Cardiac fibroblast (primary cell): Measurements from ENCODE around the gene LRP1B.

ENCODE experiments used
- DNase-seq, 2 donors: peaks; one replicate each; pipeline versions ENCODE4 v3.0.0 to v3.0.0-alpha.2; 2010; ENCODE audit warnings: low read depth in 2 of 2
- H3K4me3 ChIP-seq, 2 donors: replicated peaks in 1 of 2; 1 replicate in 1 of 2; 2 replicates in 1 of 2; pipeline ENCODE4 v1.5.1; 2011; ENCODE audit warnings: low read depth in 2 of 2, low read length in 2 of 2, mild to moderate bottlenecking in 2 of 2, moderate library complexity in 1 of 2
- CTCF ChIP-seq: IDR thresholded peaks from one replicate; pipeline ENCODE4 v1.5.1; 2011; ENCODE audit warnings: low read depth, mild to moderate bottlenecking, low read length, inconsistent platforms

Gene LRP1B

GRCh38 chr2:141620372-141620771 is 510.4 kb downstream of the LRP1B start:
- no peak for TF ChIP-seq CTCF
- no peak for DNase-seq
- no peak overlapping the region for H3K4me3 ChIP-seq

- no peak for DNase-seq
- TF ChIP-seq CTCF = no peak
These were observed 512.4 kb downstream of the LRP1B start for GRCh38 chr2:141618457-141618856.

GRCh38 chr2:141611981-141612380 is 518.8 kb downstream of the LRP1B start:
- TF ChIP-seq CTCF = no peak
- DNase-seq = peak; percentile 7 to 36
- no peak overlapping the region for H3K4me3 ChIP-seq

More at GRCh38 chr2:141618457-141618856, 512.4 kb downstream of the LRP1B start:
- no peak overlapping the region for H3K4me3 ChIP-seq

- no peak overlapping the region for H3K4me3 ChIP-seq
- DNase-seq = peak; percentile 5 to 10
- no peak for TF ChIP-seq CTCF
These were observed 519.6 kb downstream of the LRP1B start for GRCh38 chr2:141611176-141611571.

GRCh38 chr2:141610564-141611175 is 520.1 kb downstream of the LRP1B start:
- no peak for TF ChIP-seq CTCF
- DNase-seq = no peak
- no peak overlapping the region for H3K4me3 ChIP-seq

- no peak overlapping the region for H3K4me3 ChIP-seq
- no peak for DNase-seq
- TF ChIP-seq CTCF = no peak
These were observed 525.7 kb downstream of the LRP1B start for GRCh38 chr2:141605163-141605562.

GRCh38 chr2:141601511-141602152 is 529.2 kb downstream of the LRP1B start:
- no peak for DNase-seq
- no peak overlapping the region for H3K4me3 ChIP-seq
- no peak for TF ChIP-seq CTCF
